MCF 10A (cell line): ENCODE data around the gene TCHP. TPM values are rescaled to one million over a fixed set of nuclear protein-coding genes. Genes with fewer than 3 reads are reported as not detected.

Source experiments
- BruUV-seq: library from RNA; stranded (reverse); fragments of 400-500 nt; replicated peaks from 2 replicates; lab custom pipeline; 2021; lab: Mats Ljungman, UMichigan
- CTCF ChIA-PET: fragments of 300-600 bp; sonication (Branson Sonifier 250); formaldehyde crosslinking; extraction: SDS; loops from one replicate; lab custom pipeline; 2021; ENCODE audit warnings: antibody characterized with exemption, inconsistent platforms; lab: Yijun Ruan, JAX
- POLR2A ChIA-PET: fragments of 300-600, 350-650 bp; sonication (Branson Sonifier 250); formaldehyde crosslinking; extraction: SDS; loops from one replicate; lab custom pipeline; 2020; ENCODE audit warnings: antibody characterized with exemption, inconsistent platforms; lab: Yijun Ruan, JAX
- DNase-seq: peaks from one replicate; pipeline ENCODE4 v3.0.0-alpha.2; 2018; ENCODE audit not compliant: unreplicated experiment
- H3K27ac Mint-ChIP-seq: one replicate; pipeline ENCODE4 v1.8.0; 2022; ENCODE audit warnings: mild to moderate bottlenecking, low read depth, mixed read lengths; ENCODE audit not compliant: unreplicated experiment
- H3K27me3 Mint-ChIP-seq: one replicate; pipeline ENCODE4 v1.8.0; 2022; ENCODE audit warnings: mixed read lengths; ENCODE audit not compliant: insufficient read depth, unreplicated experiment
- H3K36me3 Mint-ChIP-seq: one replicate; pipeline ENCODE4 v1.8.0; 2022; ENCODE audit warnings: mild to moderate bottlenecking, moderate library complexity, mixed read lengths; ENCODE audit not compliant: insufficient read depth, unreplicated experiment
- H3K4me1 Mint-ChIP-seq: one replicate; pipeline ENCODE4 v1.8.0; 2022; ENCODE audit warnings: mixed read lengths; ENCODE audit not compliant: insufficient read depth, unreplicated experiment
- H3K4me3 Mint-ChIP-seq: one replicate; pipeline ENCODE4 v1.8.0; 2022; ENCODE audit warnings: mild to moderate bottlenecking, moderate library complexity, mixed read lengths; ENCODE audit not compliant: unreplicated experiment
- H3K9me3 Mint-ChIP-seq: one replicate; pipeline ENCODE4 v1.8.0; 2022; ENCODE audit warnings: mixed read lengths; ENCODE audit not compliant: unreplicated experiment
- CTCF ChIP-seq: fragments of 200-600 bp; IDR thresholded peaks from one replicate; pipeline ENCODE4 v1.8.0; 2022; ENCODE audit warnings: antibody characterized with exemption, mild to moderate bottlenecking; ENCODE audit not compliant: unreplicated experiment
- intact Hi-C: fragments of 100-400 bp; cut with micrococcal nuclease; formaldehyde crosslinking; loops from 2 replicates; pipeline ENCODE4 v1.14.1; 2022
- total RNA-seq: library from RNA; stranded (reverse); gene quantifications from 2 replicates; pipeline ENCODE4 v1.2.3, GENCODE V29; 2022

TCHP gene
- total RNA-seq, 1 experiment from 2014 or later = 36.3 TPM

GRCh38 chr12:109937371-109937770 is 37.3 kb downstream of the TCHP start:
- Mint-ChIP-seq H3K27me3 (no peaks in the 10 kb centered on the region), H3K4me3 (no peak overlapping the region), H3K9me3 (no peaks in the 10 kb centered on the region), H3K4me1 (no peaks in the 10 kb centered on the region), H3K36me3 (peaks cover 66% of the 10 kb centered on the region), H3K27ac (no peak overlapping the region)
- intact Hi-C loops = no loop called here
- POLR2A ChIA-PET = no interaction called here
- DNase-seq = no peak
- BruUV-seq = no TSS peak
- CTCF ChIA-PET = interaction anchor here (0.6 to 1.5 kb wide), 3 partner anchors 9 to 1055 kb away, joined by 3 to 5 read pairs (median 3); no protein-coding TSS in a partner anchor
- TF ChIP-seq CTCF = no peak

GRCh38 chr12:109938947-109939346 is 38.9 kb downstream of the TCHP start:
- no peak for TF ChIP-seq CTCF
- intact Hi-C loops = no loop called here
- H3K4me1 Mint-ChIP-seq = no peaks in the 10 kb centered on the region
- no peaks in the 10 kb centered on the region for H3K27me3 Mint-ChIP-seq
- H3K27ac Mint-ChIP-seq = no peak overlapping the region
- BruUV-seq = no TSS peak
- POLR2A ChIA-PET = no interaction called here
- CTCF ChIA-PET = interaction anchor here (2.9 kb wide), 1 partner anchor 12 kb away, joined by 8 read pairs; no protein-coding TSS in a partner anchor
- peaks cover 55% of the 10 kb centered on the region for H3K36me3 Mint-ChIP-seq
- no peak overlapping the region for H3K4me3 Mint-ChIP-seq
- DNase-seq = no peak
- H3K9me3 Mint-ChIP-seq = no peaks in the 10 kb centered on the region

- intact Hi-C loops = no loop called here
- H3K4me1 Mint-ChIP-seq = no peaks in the 10 kb centered on the region
- no peaks in the 10 kb centered on the region for H3K27me3 Mint-ChIP-seq
- H3K36me3 Mint-ChIP-seq = peaks cover 53% of the 10 kb centered on the region
- H3K9me3 Mint-ChIP-seq = no peaks in the 10 kb centered on the region
- DNase-seq = no peak
- no peak overlapping the region for H3K27ac Mint-ChIP-seq
- ChIA-PET CTCF (interaction anchor here (2.9 kb wide), 1 partner anchor 13 kb away, joined by 8 read pairs; no protein-coding TSS in a partner anchor), POLR2A (no interaction called here)
- BruUV-seq = no TSS peak
- H3K4me3 Mint-ChIP-seq = no peak overlapping the region
- TF ChIP-seq CTCF = no peak
Measured at GRCh38 chr12:109939504-109939903, 39.4 kb downstream of the TCHP start.

- ChIA-PET POLR2A (interaction anchor here (0.6 kb wide), 1 partner anchor 8 kb away, joined by 3 read pairs; no protein-coding TSS in a partner anchor), CTCF (interaction anchor here (0.6 to 2.9 kb wide), 6 partner anchors 12 to 171 kb away, joined by 3 to 8 read pairs (median 4); no protein-coding TSS in a partner anchor)
- peaks cover 51% of the 10 kb centered on the region for H3K36me3 Mint-ChIP-seq
- no TSS peak for BruUV-seq
- H3K4me3 Mint-ChIP-seq = no peak overlapping the region
- intact Hi-C loops = no loop called here
- H3K27me3 Mint-ChIP-seq = no peaks in the 10 kb centered on the region
- H3K4me1 Mint-ChIP-seq = no peaks in the 10 kb centered on the region
- H3K27ac Mint-ChIP-seq = no peak overlapping the region
- H3K9me3 Mint-ChIP-seq = no peaks in the 10 kb centered on the region
- no peak for DNase-seq
- no peak for TF ChIP-seq CTCF
Measured at GRCh38 chr12:109940339-109940923, 40.4 kb downstream of the TCHP start.
